GM23338 (cell line): ENCODE results near the gene MTHFD1. TPM values are rescaled to one million over a fixed set of nuclear protein-coding genes. Genes with fewer than 3 reads are reported as not detected.

Experiments
- ATAC-seq: fragments of 200-7000 bp; cut with Tn5 transposase; 3 replicates; pipeline ENCODE4 v1.9.1; 2020
- DNase-seq: peaks from one replicate; pipeline ENCODE4 v3.0.0-alpha.2; 2015; ENCODE audit warnings: low spot score
- H2AFZ ChIP-seq: fragments of 200-600 bp; sonication (generic); 2 replicates; pipeline ENCODE4 v1.8.0; 2016; ENCODE audit warnings: antibody characterized with exemption, mild to moderate bottlenecking, moderate library complexity
- H3F3A ChIP-seq: fragments of 200-600 bp; sonication (generic); replicated peaks from 2 replicates; pipeline ENCODE4 v1.8.0; 2017; ENCODE audit warnings: antibody characterized with exemption, mixed run types, low read depth
- H3K27ac ChIP-seq: fragments of 200-600 bp; sonication (generic); 2 replicates; pipeline ENCODE4 v1.6.1; 2016; ENCODE audit warnings: low read depth
- H3K27me3 ChIP-seq: fragments of 200-600 bp; sonication (generic); 2 replicates; pipeline ENCODE4 v1.8.0; 2016; ENCODE audit warnings: mild to moderate bottlenecking, mixed run types, moderate library complexity; ENCODE audit not compliant: insufficient read depth
- H3K36me3 ChIP-seq: fragments of 200-600 bp; sonication (generic); 2 replicates; pipeline ENCODE4 v1.8.0; 2016; ENCODE audit warnings: mild to moderate bottlenecking; ENCODE audit not compliant: insufficient read depth
- H3K4me1 ChIP-seq: fragments of 200-600 bp; sonication (generic); 2 replicates; pipeline ENCODE4 v1.8.0; 2016; ENCODE audit warnings: mild to moderate bottlenecking, moderate library complexity; ENCODE audit not compliant: insufficient read depth
- H3K4me2 ChIP-seq: fragments of 200-600 bp; sonication (generic); 2 replicates; pipeline ENCODE4 v1.7.1; 2017; ENCODE audit warnings: mixed run types
- H3K4me3 ChIP-seq: fragments of 200-600 bp; sonication (generic); 2 replicates; pipeline ENCODE4 v1.6.1; 2016; ENCODE audit warnings: mixed run types
- H3K79me2 ChIP-seq: fragments of 200-600 bp; sonication (generic); replicated peaks from 2 replicates; pipeline ENCODE4 v1.8.0; 2017; ENCODE audit warnings: mild to moderate bottlenecking; ENCODE audit not compliant: insufficient read depth
- H3K9me2 ChIP-seq: fragments of 200-600 bp; sonication (generic); 2 replicates; pipeline ENCODE4 v1.8.0; 2017; ENCODE audit not compliant: insufficient read depth
- H4K20me1 ChIP-seq: fragments of 200-600 bp; sonication (generic); replicated peaks from 2 replicates; pipeline ENCODE4 v1.8.0; 2017; ENCODE audit warnings: mild to moderate bottlenecking; ENCODE audit not compliant: insufficient read depth
- H3K27ac Mint-ChIP-seq: 2 replicates; pipeline ENCODE4 v1.8.0; 2020; ENCODE audit warnings: inconsistent platforms, mild to moderate bottlenecking, moderate library complexity, mixed read lengths
- H3K27me3 Mint-ChIP-seq: 3 replicates; pipeline ENCODE4 v1.8.0; 2022; ENCODE audit warnings: low read depth, mild to moderate bottlenecking, moderate library complexity, mixed read lengths, inconsistent platforms; ENCODE audit not compliant: insufficient read depth, poor library complexity
- H3K36me3 Mint-ChIP-seq: 3 replicates; pipeline ENCODE4 v1.8.0; 2021; ENCODE audit warnings: low read depth, mild to moderate bottlenecking, inconsistent platforms, moderate library complexity, mixed read lengths
- H3K4me1 Mint-ChIP-seq: 3 replicates; pipeline ENCODE4 v1.8.0; 2020; ENCODE audit warnings: mild to moderate bottlenecking, inconsistent platforms, mixed read lengths
- H3K4me3 Mint-ChIP-seq: 3 replicates; pipeline ENCODE4 v1.8.0; 2021; ENCODE audit warnings: moderate library complexity, mild to moderate bottlenecking, inconsistent platforms, mixed read lengths
- H3K9me3 Mint-ChIP-seq: 3 replicates; pipeline ENCODE4 v1.8.0; 2020; ENCODE audit warnings: moderate library complexity, mild to moderate bottlenecking, inconsistent platforms, mixed read lengths
- EZH2 ChIP-seq: fragments of 200-600 bp; sonication (generic); IDR thresholded peaks from one replicate; pipeline ENCODE4 v1.8.0; 2017; ENCODE audit warnings: antibody characterized with exemption, mild to moderate bottlenecking, low read depth; ENCODE audit not compliant: unreplicated experiment
- EZH2phosphoT487 ChIP-seq: fragments of 200-600 bp; sonication (generic); IDR thresholded peaks from one replicate; pipeline ENCODE4 v1.8.1; 2018; ENCODE audit warnings: antibody characterized with exemption; ENCODE audit not compliant: unreplicated experiment
- JUNB ChIP-seq: IDR thresholded peaks from one replicate; pipeline ENCODE4 v1.6.1; 2016; ENCODE audit warnings: antibody characterized with exemption; ENCODE audit not compliant: unreplicated experiment
- POLR2AphosphoS5 ChIP-seq: IDR thresholded peaks from 2 replicates; pipeline ENCODE4 v1.6.1; 2016; ENCODE audit warnings: antibody characterized with exemption, low read depth
- polyA plus RNA-seq: library from polyadenylated mRNA; unstranded; fragments of >200 nt; fragmentation: Nextera tagmentation; extraction: Ambion mirVana; gene quantifications from 2 replicates; pipeline ENCODE4 v1.2.1, GENCODE V29; 2016
- total RNA-seq: library from RNA; depleted of rRNA; stranded (reverse); fragments of >200 nt; shearing (Covaris generic); gene quantifications from 2 replicates; pipeline ENCODE4 v1.2.3, GENCODE V29; 2014
- TF ChIP-seq, protein P1 (sequence below): IDR thresholded peaks from 2 replicates; pipeline ENCODE4 v1.6.1; 2016; ENCODE audit warnings: antibody characterized with exemption
- TF ChIP-seq, protein P2 (sequence below): fragments of 250-450 bp; sonication (Bioruptor Pico); IDR thresholded peaks from 2 replicates; pipeline ENCODE4 v1.5.0; 2020; ENCODE audit warnings: mild to moderate bottlenecking, moderate library complexity

MTHFD1 gene
- total and polyA plus RNA-seq, 2 experiments from 2014 or later = 219 to 237 TPM

DNA sequence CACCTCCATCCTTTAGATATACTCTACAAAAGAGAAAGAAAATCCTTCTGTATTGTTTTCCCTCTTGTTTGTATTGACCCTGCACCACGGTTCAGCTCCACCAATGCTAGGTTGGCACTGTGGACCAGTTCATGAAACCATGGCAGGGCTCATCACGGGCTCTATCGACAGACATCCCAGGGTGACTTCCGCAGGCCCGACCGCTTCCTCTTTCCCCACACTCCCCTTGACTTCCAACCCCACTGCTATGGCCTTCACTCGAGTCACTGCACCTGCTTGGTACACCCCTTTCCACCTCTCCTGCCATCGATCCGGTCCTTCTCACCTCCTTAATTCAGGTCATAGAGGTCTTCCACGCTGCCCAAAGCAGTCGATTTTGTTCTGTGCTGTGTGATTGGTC lies 56.0 kb downstream of the MTHFD1 start:
- Histone ChIP-seq H2AFZ (no peak overlapping the region), H3K36me3 (peaks cover 77% of the 10 kb centered on the region), H3F3A (peaks cover 11% of the 10 kb centered on the region; the same call in 1 of the 2 replicates), H3K27ac (no peak overlapping the region), H3K4me2 (no peak overlapping the region), H3K27me3 (no peaks in the 10 kb centered on the region), H3K79me2 (no peaks in the 10 kb centered on the region), H3K9me2 (no peaks in the 10 kb centered on the region), H4K20me1 (peaks cover 19% of the 10 kb centered on the region), H3K4me3 (no peak overlapping the region), H3K4me1 (no peaks in the 10 kb centered on the region)
- Mint-ChIP-seq H3K27ac (no peak overlapping the region; the same call in 1 of the 2 replicates), H3K4me3 (no peak overlapping the region), H3K27me3 (peaks cover 2% of the 10 kb centered on the region), H3K9me3 (no peaks in the 10 kb centered on the region), H3K36me3 (peaks cover 83% of the 10 kb centered on the region), H3K4me1 (no peaks in the 10 kb centered on the region)
- TF ChIP-seq EZH2phosphoT487 (no peak), EZH2 (no peak), JUNB (no peak), POLR2AphosphoS5 (no peak)
- TF ChIP-seq, protein P1, sequence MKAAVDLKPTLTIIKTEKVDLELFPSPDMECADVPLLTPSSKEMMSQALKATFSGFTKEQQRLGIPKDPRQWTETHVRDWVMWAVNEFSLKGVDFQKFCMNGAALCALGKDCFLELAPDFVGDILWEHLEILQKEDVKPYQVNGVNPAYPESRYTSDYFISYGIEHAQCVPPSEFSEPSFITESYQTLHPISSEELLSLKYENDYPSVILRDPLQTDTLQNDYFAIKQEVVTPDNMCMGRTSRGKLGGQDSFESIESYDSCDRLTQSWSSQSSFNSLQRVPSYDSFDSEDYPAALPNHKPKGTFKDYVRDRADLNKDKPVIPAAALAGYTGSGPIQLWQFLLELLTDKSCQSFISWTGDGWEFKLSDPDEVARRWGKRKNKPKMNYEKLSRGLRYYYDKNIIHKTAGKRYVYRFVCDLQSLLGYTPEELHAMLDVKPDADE = no peak
- TF ChIP-seq, protein P2, sequence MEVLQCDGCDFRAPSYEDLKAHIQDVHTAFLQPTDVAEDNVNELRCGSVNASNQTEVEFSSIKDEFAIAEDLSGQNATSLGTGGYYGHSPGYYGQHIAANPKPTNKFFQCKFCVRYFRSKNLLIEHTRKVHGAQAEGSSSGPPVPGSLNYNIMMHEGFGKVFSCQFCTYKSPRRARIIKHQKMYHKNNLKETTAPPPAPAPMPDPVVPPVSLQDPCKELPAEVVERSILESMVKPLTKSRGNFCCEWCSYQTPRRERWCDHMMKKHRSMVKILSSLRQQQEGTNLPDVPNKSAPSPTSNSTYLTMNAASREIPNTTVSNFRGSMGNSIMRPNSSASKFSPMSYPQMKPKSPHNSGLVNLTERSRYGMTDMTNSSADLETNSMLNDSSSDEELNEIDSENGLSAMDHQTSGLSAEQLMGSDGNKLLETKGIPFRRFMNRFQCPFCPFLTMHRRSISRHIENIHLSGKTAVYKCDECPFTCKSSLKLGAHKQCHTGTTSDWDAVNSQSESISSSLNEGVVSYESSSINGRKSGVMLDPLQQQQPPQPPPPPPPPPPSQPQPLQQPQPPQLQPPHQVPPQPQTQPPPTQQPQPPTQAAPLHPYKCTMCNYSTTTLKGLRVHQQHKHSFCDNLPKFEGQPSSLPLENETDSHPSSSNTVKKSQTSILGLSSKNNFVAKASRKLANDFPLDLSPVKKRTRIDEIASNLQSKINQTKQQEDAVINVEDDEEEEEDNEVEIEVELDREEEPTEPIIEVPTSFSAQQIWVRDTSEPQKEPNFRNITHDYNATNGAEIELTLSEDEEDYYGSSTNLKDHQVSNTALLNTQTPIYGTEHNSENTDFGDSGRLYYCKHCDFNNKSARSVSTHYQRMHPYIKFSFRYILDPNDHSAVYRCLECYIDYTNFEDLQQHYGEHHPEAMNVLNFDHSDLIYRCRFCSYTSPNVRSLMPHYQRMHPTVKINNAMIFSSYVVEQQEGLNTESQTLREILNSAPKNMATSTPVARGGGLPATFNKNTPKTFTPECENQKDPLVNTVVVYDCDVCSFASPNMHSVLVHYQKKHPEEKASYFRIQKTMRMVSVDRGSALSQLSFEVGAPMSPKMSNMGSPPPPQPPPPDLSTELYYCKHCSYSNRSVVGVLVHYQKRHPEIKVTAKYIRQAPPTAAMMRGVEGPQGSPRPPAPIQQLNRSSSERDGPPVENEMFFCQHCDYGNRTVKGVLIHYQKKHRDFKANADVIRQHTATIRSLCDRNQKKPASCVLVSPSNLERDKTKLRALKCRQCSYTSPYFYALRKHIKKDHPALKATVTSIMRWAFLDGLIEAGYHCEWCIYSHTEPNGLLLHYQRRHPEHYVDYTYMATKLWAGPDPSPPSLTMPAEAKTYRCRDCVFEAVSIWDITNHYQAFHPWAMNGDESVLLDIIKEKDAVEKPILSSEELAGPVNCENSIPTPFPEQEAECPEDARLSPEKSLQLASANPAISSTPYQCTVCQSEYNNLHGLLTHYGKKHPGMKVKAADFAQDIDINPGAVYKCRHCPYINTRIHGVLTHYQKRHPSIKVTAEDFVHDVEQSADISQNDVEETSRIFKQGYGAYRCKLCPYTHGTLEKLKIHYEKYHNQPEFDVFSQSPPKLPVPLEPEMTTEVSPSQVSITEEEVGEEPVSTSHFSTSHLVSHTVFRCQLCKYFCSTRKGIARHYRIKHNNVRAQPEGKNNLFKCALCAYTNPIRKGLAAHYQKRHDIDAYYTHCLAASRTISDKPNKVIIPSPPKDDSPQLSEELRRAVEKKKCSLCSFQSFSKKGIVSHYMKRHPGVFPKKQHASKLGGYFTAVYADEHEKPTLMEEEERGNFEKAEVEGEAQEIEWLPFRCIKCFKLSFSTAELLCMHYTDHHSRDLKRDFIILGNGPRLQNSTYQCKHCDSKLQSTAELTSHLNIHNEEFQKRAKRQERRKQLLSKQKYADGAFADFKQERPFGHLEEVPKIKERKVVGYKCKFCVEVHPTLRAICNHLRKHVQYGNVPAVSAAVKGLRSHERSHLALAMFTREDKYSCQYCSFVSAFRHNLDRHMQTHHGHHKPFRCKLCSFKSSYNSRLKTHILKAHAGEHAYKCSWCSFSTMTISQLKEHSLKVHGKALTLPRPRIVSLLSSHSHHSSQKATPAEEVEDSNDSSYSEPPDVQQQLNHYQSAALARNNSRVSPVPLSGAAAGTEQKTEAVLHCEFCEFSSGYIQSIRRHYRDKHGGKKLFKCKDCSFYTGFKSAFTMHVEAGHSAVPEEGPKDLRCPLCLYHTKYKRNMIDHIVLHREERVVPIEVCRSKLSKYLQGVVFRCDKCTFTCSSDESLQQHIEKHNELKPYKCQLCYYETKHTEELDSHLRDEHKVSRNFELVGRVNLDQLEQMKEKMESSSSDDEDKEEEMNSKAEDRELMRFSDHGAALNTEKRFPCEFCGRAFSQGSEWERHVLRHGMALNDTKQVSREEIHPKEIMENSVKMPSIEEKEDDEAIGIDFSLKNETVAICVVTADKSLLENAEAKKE (CRISPR knock-in tag) = no peak
- ATAC-seq = no peak
- DNase-seq = no peak
